ENCODE measurements around the gene CCL28. TPM values are rescaled to one million over a fixed set of nuclear protein-coding genes. Genes with fewer than 3 reads are reported as not detected.

CCL28 gene
- total RNA-seq, 1 experiment from 2014 or later = 8.5 TPM

DNA sequence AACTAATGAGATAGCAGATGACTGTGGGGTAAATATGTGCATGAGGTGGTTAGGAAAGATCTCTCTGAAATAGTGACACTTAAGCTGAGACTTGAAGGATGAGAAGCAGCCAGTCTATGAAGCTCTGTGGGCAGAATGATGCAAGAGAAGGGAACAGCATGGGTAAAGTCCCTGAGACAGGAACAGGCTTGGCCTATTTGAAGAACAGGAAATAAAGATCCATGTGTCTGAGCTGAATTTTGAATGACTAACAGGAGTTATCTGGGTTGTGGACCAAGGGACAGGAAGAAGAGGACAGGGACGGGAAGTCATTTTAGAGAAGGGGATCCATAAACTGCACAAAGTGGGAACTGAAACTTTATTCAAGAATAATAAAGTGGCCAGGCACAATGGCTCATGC is 73.3 kb downstream of the CCL28 start:
- Histone ChIP-seq H3K4me3 (ENCODE audit: low read length) (no peak overlapping the region), H4K20me1 (ENCODE audit: low read length) (no peaks in the 10 kb centered on the region), H3K27me3 (ENCODE audit: low read length) (no peaks in the 10 kb centered on the region), H3K4me1 (ENCODE audit: insufficient read depth, low read length) (no peaks in the 10 kb centered on the region), H3K36me3 (ENCODE audit: low read depth, low read length) (peaks cover 8% of the 10 kb centered on the region; the same call in 1 of the 2 replicates), H2AFZ (ENCODE audit: low read length) (no peak overlapping the region), H3K27ac (ENCODE audit: low read length) (no peak overlapping the region), H3K9me2 (replicated peaks; ENCODE audit: low read length) (no peaks in the 10 kb centered on the region), H3K9me3 (ENCODE audit: low read length) (peaks cover 26% of the 10 kb centered on the region), H3K9ac (ENCODE audit: low read length) (no peak overlapping the region), H3F3A (ENCODE audit: low read length, unreplicated experiment) (peaks cover 12% of the 10 kb centered on the region), H3K79me2 (ENCODE audit: low read length) (no peaks in the 10 kb centered on the region), H3K4me2 (ENCODE audit: low read length) (no peak overlapping the region)
- intact Hi-C loops (cut with micrococcal nuclease) = no loop called here
- CTCF ChIA-PET = no interaction called here
- TF ChIP-seq EZH2 (IDR thresholded peaks at IDR 0.05; ENCODE audit: low read length, unreplicated experiment) (no peak), EZH2phosphoT487 (IDR thresholded peaks at IDR 0.05; ENCODE audit: borderline replicate concordance, low read length) (no peak)
- TF ChIP-seq, protein P1, sequence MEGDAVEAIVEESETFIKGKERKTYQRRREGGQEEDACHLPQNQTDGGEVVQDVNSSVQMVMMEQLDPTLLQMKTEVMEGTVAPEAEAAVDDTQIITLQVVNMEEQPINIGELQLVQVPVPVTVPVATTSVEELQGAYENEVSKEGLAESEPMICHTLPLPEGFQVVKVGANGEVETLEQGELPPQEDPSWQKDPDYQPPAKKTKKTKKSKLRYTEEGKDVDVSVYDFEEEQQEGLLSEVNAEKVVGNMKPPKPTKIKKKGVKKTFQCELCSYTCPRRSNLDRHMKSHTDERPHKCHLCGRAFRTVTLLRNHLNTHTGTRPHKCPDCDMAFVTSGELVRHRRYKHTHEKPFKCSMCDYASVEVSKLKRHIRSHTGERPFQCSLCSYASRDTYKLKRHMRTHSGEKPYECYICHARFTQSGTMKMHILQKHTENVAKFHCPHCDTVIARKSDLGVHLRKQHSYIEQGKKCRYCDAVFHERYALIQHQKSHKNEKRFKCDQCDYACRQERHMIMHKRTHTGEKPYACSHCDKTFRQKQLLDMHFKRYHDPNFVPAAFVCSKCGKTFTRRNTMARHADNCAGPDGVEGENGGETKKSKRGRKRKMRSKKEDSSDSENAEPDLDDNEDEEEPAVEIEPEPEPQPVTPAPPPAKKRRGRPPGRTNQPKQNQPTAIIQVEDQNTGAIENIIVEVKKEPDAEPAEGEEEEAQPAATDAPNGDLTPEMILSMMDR (conservative IDR thresholded peaks at IDR 0.05; ENCODE audit: low read depth, low read length) = no peak
- DNase-seq (no peak), ATAC-seq (no peak)
- POLR2A ChIA-PET (ENCODE audit: unreplicated experiment) = no interaction called here
- BruUV-seq (replicated peaks) = no TSS peak

GRCh38 chr5:43336159-43336558 is 76.0 kb downstream of the CCL28 start:
- Histone ChIP-seq H3F3A (ENCODE audit: low read length, unreplicated experiment) (peaks cover 12% of the 10 kb centered on the region), H3K4me2 (ENCODE audit: low read length) (no peak overlapping the region), H3K27ac (ENCODE audit: low read length) (no peak overlapping the region), H3K4me1 (ENCODE audit: insufficient read depth, low read length) (no peaks in the 10 kb centered on the region), H3K36me3 (ENCODE audit: low read depth, low read length) (peaks cover 8% of the 10 kb centered on the region; the same call in 1 of the 2 replicates), H3K9ac (ENCODE audit: low read length) (no peak overlapping the region), H3K9me3 (ENCODE audit: low read length) (peaks cover 26% of the 10 kb centered on the region), H2AFZ (ENCODE audit: low read length) (no peak overlapping the region), H4K20me1 (ENCODE audit: low read length) (no peaks in the 10 kb centered on the region), H3K9me2 (replicated peaks; ENCODE audit: low read length) (no peaks in the 10 kb centered on the region), H3K27me3 (ENCODE audit: low read length) (no peaks in the 10 kb centered on the region), H3K79me2 (ENCODE audit: low read length) (no peaks in the 10 kb centered on the region), H3K4me3 (ENCODE audit: low read length) (no peak overlapping the region)
- no TSS peak for BruUV-seq (replicated peaks)
- ATAC-seq = peak; percentile 40; the same call in 1 of the 2 replicates
- CTCF ChIA-PET = no interaction called here
- intact Hi-C loops (cut with micrococcal nuclease) = no loop called here
- peak; percentile 74 for DNase-seq
- no peak for TF ChIP-seq EZH2phosphoT487 (IDR thresholded peaks at IDR 0.05; ENCODE audit: borderline replicate concordance, low read length)
- TF ChIP-seq EZH2 (IDR thresholded peaks at IDR 0.05; ENCODE audit: low read length, unreplicated experiment) = no peak
- TF ChIP-seq, protein P1 (conservative IDR thresholded peaks at IDR 0.05; ENCODE audit: low read depth, low read length) = no peak
- POLR2A ChIA-PET (ENCODE audit: unreplicated experiment) = no interaction called here

DNA sequence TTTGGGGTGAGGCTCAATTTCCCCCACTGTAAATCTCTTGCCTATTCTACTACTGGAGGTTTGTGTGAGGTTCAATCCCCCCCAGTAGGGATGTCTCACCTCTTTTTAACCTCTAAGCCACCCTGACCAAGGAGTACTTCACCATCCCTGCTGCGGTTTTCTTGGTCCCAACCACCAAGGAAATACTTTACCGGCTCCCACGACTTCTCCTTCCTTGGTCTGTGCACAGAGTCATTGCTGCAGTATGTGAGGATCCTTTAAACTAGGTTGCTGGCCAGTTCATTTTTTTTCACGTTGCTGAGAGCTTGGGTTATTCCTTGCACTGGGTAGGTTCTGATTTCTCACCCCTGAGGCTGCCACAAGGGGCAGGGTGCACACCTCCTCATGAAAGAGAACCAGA is 76.5 kb downstream of the CCL28 start:
- DNase-seq (no peak), ATAC-seq (no peak)
- Histone ChIP-seq H3K36me3 (ENCODE audit: low read depth, low read length) (peaks cover 8% of the 10 kb centered on the region; the same call in 1 of the 2 replicates), H3K9ac (ENCODE audit: low read length) (no peak overlapping the region), H3K4me2 (ENCODE audit: low read length) (no peak overlapping the region), H3K9me2 (replicated peaks; ENCODE audit: low read length) (no peaks in the 10 kb centered on the region), H2AFZ (ENCODE audit: low read length) (no peak overlapping the region), H3K4me1 (ENCODE audit: insufficient read depth, low read length) (no peaks in the 10 kb centered on the region), H3K27me3 (ENCODE audit: low read length) (no peaks in the 10 kb centered on the region), H3F3A (ENCODE audit: low read length, unreplicated experiment) (peaks cover 12% of the 10 kb centered on the region), H3K27ac (ENCODE audit: low read length) (no peak overlapping the region), H3K79me2 (ENCODE audit: low read length) (no peaks in the 10 kb centered on the region), H3K4me3 (ENCODE audit: low read length) (no peak overlapping the region; the same call in 1 of the 2 replicates), H3K9me3 (ENCODE audit: low read length) (peaks cover 26% of the 10 kb centered on the region), H4K20me1 (ENCODE audit: low read length) (no peaks in the 10 kb centered on the region)
- CTCF ChIA-PET = no interaction called here
- POLR2A ChIA-PET (ENCODE audit: unreplicated experiment) = no interaction called here
- TF ChIP-seq EZH2 (IDR thresholded peaks at IDR 0.05; ENCODE audit: low read length, unreplicated experiment) (no peak), EZH2phosphoT487 (IDR thresholded peaks at IDR 0.05; ENCODE audit: borderline replicate concordance, low read length) (no peak)
- TF ChIP-seq, protein P1 (conservative IDR thresholded peaks at IDR 0.05; ENCODE audit: low read depth, low read length) = no peak
- intact Hi-C loops (cut with micrococcal nuclease) = no loop called here
- BruUV-seq (replicated peaks) = no TSS peak

Measured in PC-3 (cell line).